GM12878 (cell line): Measurements from ENCODE around the gene PLD4.

ENCODE experiments used
- CBX3 ChIP-seq: fragments of 200-600 bp; sonication (generic); IDR thresholded peaks from 2 replicates; pipeline ENCODE4 v1.6.1; 2016; ENCODE audit warnings: low read depth, borderline replicate concordance
- TF ChIP-seq, protein P1 (sequence below), 3 experiments: IDR thresholded peaks in 2 of 3; conservative IDR thresholded peaks in 1 of 3; 2 replicates each; pipeline ENCODE4 v1.5.1; 2011; ENCODE audit warnings: low read depth in 3 of 3, low read length in 3 of 3, mild to moderate bottlenecking in 3 of 3, control low read depth in 2 of 3, moderate library complexity in 2 of 3, inconsistent platforms in 1 of 3, mixed read lengths in 1 of 3; ENCODE audit not compliant: control insufficient read depth in 2 of 3, insufficient read depth in 1 of 3; ENCODE audit errors: extremely low read depth in 1 of 3
- TF ChIP-seq, protein P2 (sequence below): IDR thresholded peaks from 2 replicates; pipeline ENCODE4 v1.6.1; 2011; ENCODE audit warnings: low read depth, low read length, improper control_type of control experiment, borderline replicate concordance

DNA sequence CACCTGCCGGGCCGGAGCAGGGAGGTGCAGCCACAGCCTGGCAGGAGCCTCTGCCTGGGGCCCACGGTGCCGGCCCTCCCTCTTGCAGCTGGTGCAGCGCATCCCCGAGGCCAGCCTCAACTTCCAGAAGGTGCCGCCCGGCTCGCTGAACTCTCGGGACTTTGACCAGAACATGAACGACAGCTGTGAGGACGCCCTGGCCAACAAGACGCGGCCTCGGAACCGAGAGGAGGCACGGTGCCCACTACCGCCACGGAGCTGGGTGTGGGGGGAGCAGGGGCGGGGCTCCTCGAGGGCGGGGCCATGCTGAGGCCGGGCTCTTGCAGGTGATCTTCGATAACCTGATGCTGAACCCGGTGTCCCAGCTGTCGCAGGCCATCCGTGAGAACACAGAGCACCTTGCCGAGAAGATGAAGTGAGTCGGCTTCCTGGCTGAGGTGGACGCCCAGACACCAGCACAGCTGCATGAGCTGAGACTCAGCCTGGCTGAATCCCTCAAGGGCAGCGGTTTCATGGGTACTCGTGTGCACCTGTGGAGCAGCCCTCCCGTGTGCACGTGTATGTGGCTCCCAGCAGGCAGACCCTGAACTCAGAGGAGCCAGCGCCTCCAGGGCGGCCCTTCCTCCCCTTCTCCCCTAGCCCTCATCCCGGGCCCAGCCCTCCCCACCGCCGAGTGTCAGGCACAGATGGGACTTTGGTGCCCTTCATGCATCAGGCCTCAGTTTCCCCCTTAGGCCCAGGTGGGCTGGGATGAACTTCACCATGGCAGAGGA lies 31.1 kb upstream of the PLD4 start:
- no peak for TF ChIP-seq CBX3
- TF ChIP-seq, protein P1, sequence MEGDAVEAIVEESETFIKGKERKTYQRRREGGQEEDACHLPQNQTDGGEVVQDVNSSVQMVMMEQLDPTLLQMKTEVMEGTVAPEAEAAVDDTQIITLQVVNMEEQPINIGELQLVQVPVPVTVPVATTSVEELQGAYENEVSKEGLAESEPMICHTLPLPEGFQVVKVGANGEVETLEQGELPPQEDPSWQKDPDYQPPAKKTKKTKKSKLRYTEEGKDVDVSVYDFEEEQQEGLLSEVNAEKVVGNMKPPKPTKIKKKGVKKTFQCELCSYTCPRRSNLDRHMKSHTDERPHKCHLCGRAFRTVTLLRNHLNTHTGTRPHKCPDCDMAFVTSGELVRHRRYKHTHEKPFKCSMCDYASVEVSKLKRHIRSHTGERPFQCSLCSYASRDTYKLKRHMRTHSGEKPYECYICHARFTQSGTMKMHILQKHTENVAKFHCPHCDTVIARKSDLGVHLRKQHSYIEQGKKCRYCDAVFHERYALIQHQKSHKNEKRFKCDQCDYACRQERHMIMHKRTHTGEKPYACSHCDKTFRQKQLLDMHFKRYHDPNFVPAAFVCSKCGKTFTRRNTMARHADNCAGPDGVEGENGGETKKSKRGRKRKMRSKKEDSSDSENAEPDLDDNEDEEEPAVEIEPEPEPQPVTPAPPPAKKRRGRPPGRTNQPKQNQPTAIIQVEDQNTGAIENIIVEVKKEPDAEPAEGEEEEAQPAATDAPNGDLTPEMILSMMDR (IDR thresholded peaks at IDR 0.05 in 2 of 3, conservative IDR thresholded peaks at IDR 0.05 in 1 of 3; ENCODE audit: control insufficient read depth in 2 of 3, extremely low read depth in 1 of 3, insufficient read depth in 1 of 3, low read depth in 3 of 3, low read length in 3 of 3): no peak
- TF ChIP-seq, protein P2, sequence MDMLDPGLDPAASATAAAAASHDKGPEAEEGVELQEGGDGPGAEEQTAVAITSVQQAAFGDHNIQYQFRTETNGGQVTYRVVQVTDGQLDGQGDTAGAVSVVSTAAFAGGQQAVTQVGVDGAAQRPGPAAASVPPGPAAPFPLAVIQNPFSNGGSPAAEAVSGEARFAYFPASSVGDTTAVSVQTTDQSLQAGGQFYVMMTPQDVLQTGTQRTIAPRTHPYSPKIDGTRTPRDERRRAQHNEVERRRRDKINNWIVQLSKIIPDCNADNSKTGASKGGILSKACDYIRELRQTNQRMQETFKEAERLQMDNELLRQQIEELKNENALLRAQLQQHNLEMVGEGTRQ: no peak
